Measurements from ENCODE around the gene TRAPPC11.
A peak's percentile ranks its signal among the peaks of the same experiment; 100 is the strongest.

TRAPPC11 gene

GRCh38 chr4:183638436-183638835 is 20.7 kb upstream of the TRAPPC11 start:
- no peak for DNase-seq

- no peak for DNase-seq
Observed at GRCh38 chr4:183639291-183639690, 19.8 kb upstream of the TRAPPC11 start.

GRCh38 chr4:183645326-183645725 is 13.8 kb upstream of the TRAPPC11 start:
- DNase-seq = no peak

GRCh38 chr4:183657564-183657963 is 1.5 kb upstream of the TRAPPC11 start:
- DNase-seq = no peak

- DNase-seq = peak; percentile 46
Observed at GRCh38 chr4:183658362-183659028, 598 bp upstream of the TRAPPC11 start.

GRCh38 chr4:183659872-183660242 is 764 bp downstream of the TRAPPC11 start:
- DNase-seq = peak; percentile 23

- DNase-seq = no peak
Observed at GRCh38 chr4:183666088-183666487, 7.0 kb downstream of the TRAPPC11 start.

GRCh38 chr4:183670251-183670650 is 11.2 kb downstream of the TRAPPC11 start:
- DNase-seq = no peak

- no peak for DNase-seq
Observed at GRCh38 chr4:183670960-183671555, 12.0 kb downstream of the TRAPPC11 start.

GRCh38 chr4:183674153-183674552 is 15.1 kb downstream of the TRAPPC11 start:
- DNase-seq = no peak

GRCh38 chr4:183675625-183676024 is 16.5 kb downstream of the TRAPPC11 start:
- no peak for DNase-seq

GRCh38 chr4:183681119-183681518 is 22.0 kb downstream of the TRAPPC11 start:
- no peak for DNase-seq

GRCh38 chr4:183686461-183686860 is 27.4 kb downstream of the TRAPPC11 start:
- DNase-seq = no peak

GRCh38 chr4:183688216-183688615 is 29.1 kb downstream of the TRAPPC11 start:
- DNase-seq = no peak

GRCh38 chr4:183691006-183691405 is 31.9 kb downstream of the TRAPPC11 start:
- DNase-seq = no peak

- DNase-seq = no peak
Observed at GRCh38 chr4:183691897-183692296, 32.8 kb downstream of the TRAPPC11 start.

GRCh38 chr4:183698909-183699308 is 39.8 kb downstream of the TRAPPC11 start:
- no peak for DNase-seq

- DNase-seq = no peak
Observed at GRCh38 chr4:183700407-183700806, 41.3 kb downstream of the TRAPPC11 start.

- no peak for DNase-seq
Observed at GRCh38 chr4:183702492-183702891, 43.4 kb downstream of the TRAPPC11 start.

- no peak for DNase-seq
Observed at GRCh38 chr4:183714626-183715025, 55.5 kb downstream of the TRAPPC11 start.

GRCh38 chr4:183716302-183716701 is 57.2 kb downstream of the TRAPPC11 start:
- no peak for DNase-seq

GRCh38 chr4:183718876-183719275 is 59.8 kb downstream of the TRAPPC11 start:
- no peak for DNase-seq

- no peak for DNase-seq
Observed at GRCh38 chr4:183721207-183722081, 62.4 kb downstream of the TRAPPC11 start.
